Hepatocyte (in vitro differentiated cells): ENCODE results near the gene DHRS9.

ENCODE experiments used
- EZH2phosphoT487 ChIP-seq: fragments of 200-600 bp; sonication (generic); IDR thresholded peaks from one replicate; pipeline ENCODE4 v1.6.1; 2018; ENCODE audit warnings: antibody characterized with exemption, mild to moderate bottlenecking, low read depth, moderate library complexity; ENCODE audit not compliant: unreplicated experiment, severe bottlenecking
- TF ChIP-seq, protein P1 (sequence below): fragments of 200-600 bp; sonication (generic); IDR thresholded peaks from 2 replicates; pipeline ENCODE4 v1.5.1; 2016; ENCODE audit warnings: antibody characterized with exemption, mild to moderate bottlenecking; ENCODE audit not compliant: poor library complexity

DNA sequence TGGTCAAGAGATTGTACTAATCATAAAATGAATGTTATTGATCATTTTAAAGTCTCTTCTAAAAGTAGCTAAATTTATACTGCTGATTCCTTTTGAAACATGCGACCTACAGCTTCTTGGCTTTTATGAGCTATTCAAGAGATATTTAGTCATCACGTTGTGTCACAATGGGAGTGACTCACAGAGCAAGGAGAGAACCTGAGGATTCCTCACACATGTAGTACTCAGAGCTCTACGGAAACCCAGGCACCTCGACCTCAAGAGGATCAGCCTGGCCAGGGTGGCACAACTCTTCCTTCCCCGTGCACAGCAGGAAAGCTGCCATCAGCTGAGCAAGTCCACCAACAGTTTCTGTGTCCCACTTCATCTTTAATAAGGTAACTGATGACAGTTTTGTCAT, at the start of gene DHRS9:
- TF ChIP-seq, protein P1, sequence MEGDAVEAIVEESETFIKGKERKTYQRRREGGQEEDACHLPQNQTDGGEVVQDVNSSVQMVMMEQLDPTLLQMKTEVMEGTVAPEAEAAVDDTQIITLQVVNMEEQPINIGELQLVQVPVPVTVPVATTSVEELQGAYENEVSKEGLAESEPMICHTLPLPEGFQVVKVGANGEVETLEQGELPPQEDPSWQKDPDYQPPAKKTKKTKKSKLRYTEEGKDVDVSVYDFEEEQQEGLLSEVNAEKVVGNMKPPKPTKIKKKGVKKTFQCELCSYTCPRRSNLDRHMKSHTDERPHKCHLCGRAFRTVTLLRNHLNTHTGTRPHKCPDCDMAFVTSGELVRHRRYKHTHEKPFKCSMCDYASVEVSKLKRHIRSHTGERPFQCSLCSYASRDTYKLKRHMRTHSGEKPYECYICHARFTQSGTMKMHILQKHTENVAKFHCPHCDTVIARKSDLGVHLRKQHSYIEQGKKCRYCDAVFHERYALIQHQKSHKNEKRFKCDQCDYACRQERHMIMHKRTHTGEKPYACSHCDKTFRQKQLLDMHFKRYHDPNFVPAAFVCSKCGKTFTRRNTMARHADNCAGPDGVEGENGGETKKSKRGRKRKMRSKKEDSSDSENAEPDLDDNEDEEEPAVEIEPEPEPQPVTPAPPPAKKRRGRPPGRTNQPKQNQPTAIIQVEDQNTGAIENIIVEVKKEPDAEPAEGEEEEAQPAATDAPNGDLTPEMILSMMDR, result no peak
- no peak for TF ChIP-seq EZH2phosphoT487
